T-helper 17 cell (primary cell): ENCODE data around the gene CFAP157. TPM values are rescaled to one million over a fixed set of nuclear protein-coding genes. Genes with fewer than 3 reads are reported as not detected.

Experiments
- ATAC-seq: fragments of 150-1000 bp; cut with Tn5 transposase; 2 replicates; pipeline ENCODE4 v1.10.0; 2021; ENCODE audit warnings: mild to moderate bottlenecking, moderate library complexity
- DNase-seq, 3 donors: peaks; one replicate each; pipeline versions ENCODE4 v3.0.0 to v3.0.0-alpha.2; 2020 to 2021
- H3K9me3 ChIP-seq: one replicate; pipeline ENCODE4 v1.7.0; 2013; ENCODE audit warnings: low read length, mild to moderate bottlenecking; ENCODE audit not compliant: control insufficient read depth, poor library complexity, severe bottlenecking
- H3K27ac Mint-ChIP-seq: one replicate; pipeline ENCODE4 v1.8.0; 2022; ENCODE audit warnings: mild to moderate bottlenecking, moderate library complexity, mixed read lengths
- H3K27me3 Mint-ChIP-seq: one replicate; pipeline ENCODE4 v1.8.0; 2022; ENCODE audit warnings: mixed read lengths
- H3K36me3 Mint-ChIP-seq: one replicate; pipeline ENCODE4 v1.8.0; 2022; ENCODE audit warnings: low read depth, mixed read lengths
- H3K4me1 Mint-ChIP-seq: one replicate; pipeline ENCODE4 v1.8.0; 2022; ENCODE audit warnings: mild to moderate bottlenecking, mixed read lengths
- H3K4me3 Mint-ChIP-seq: one replicate; pipeline ENCODE4 v1.8.0; 2022; ENCODE audit warnings: mild to moderate bottlenecking, moderate library complexity, mixed read lengths
- total RNA-seq, 4 donors: library from RNA in 2 of 4; stranded (reverse) in 2 of 4; gene quantifications; one replicate each; pipeline ENCODE4 v1.2.3 and lab custom pipeline; 2022 to 2026

CFAP157 gene
- total RNA-seq, 2 donors from 2014 or later: 0.27 TPM; not detected in 1

GRCh38 chr9:127726871-127727270 lies 20.1 kb downstream of the CFAP157 start:
- Mint-ChIP-seq H3K4me3 (no peak overlapping the region), H3K4me1 (peaks cover 2% of the 10 kb centered on the region), H3K27me3 (peaks cover 6% of the 10 kb centered on the region), H3K27ac (no peak overlapping the region), H3K36me3 (no peaks in the 10 kb centered on the region)
- no peak for ATAC-seq
- DNase-seq: no peak
- H3K9me3 ChIP-seq: no peaks in the 10 kb centered on the region

- H3K36me3 Mint-ChIP-seq: no peaks in the 10 kb centered on the region
- no peak for ATAC-seq
- no peak overlapping the region for H3K4me3 Mint-ChIP-seq
- DNase-seq: no peak
- H3K27me3 Mint-ChIP-seq: peaks cover 4% of the 10 kb centered on the region
- peaks cover 9% of the 10 kb centered on the region for H3K4me1 Mint-ChIP-seq
- H3K27ac Mint-ChIP-seq: peak overlapping the region; percentile 16
- H3K9me3 ChIP-seq: no peaks in the 10 kb centered on the region
Observed at GRCh38 chr9:127728808-127729207, 22.0 kb downstream of the CFAP157 start.

- DNase-seq (no peak), ATAC-seq (no peak)
- H3K27me3 Mint-ChIP-seq: no peaks in the 10 kb centered on the region
- H3K27ac Mint-ChIP-seq: no peak overlapping the region
- H3K4me1 Mint-ChIP-seq: peaks cover 12% of the 10 kb centered on the region
- H3K4me3 Mint-ChIP-seq: no peak overlapping the region
- H3K9me3 ChIP-seq: no peaks in the 10 kb centered on the region
- no peaks in the 10 kb centered on the region for H3K36me3 Mint-ChIP-seq
Observed at GRCh38 chr9:127729522-127730256, 22.9 kb downstream of the CFAP157 start.

GRCh38 chr9:127730262-127730661 lies 23.5 kb downstream of the CFAP157 start:
- no peaks in the 10 kb centered on the region for H3K9me3 ChIP-seq
- ATAC-seq (no peak), DNase-seq (no peak)
- Mint-ChIP-seq H3K4me1 (peaks cover 13% of the 10 kb centered on the region), H3K27ac (no peak overlapping the region), H3K4me3 (no peak overlapping the region), H3K36me3 (no peaks in the 10 kb centered on the region), H3K27me3 (no peaks in the 10 kb centered on the region)

- H3K9me3 ChIP-seq: no peaks in the 10 kb centered on the region
- no peaks in the 10 kb centered on the region for H3K36me3 Mint-ChIP-seq
- peak overlapping the region; percentile 43 for H3K27ac Mint-ChIP-seq
- no peaks in the 10 kb centered on the region for H3K27me3 Mint-ChIP-seq
- no peak for ATAC-seq
- H3K4me3 Mint-ChIP-seq: no peak overlapping the region
- DNase-seq: no peak
- H3K4me1 Mint-ChIP-seq: peaks cover 14% of the 10 kb centered on the region
Observed at GRCh38 chr9:127730799-127731410, 24.1 kb downstream of the CFAP157 start.

- ATAC-seq: no peak
- H3K27ac Mint-ChIP-seq: peak overlapping the region; percentile 43
Observed at GRCh38 chr9:127731938-127732337, 25.1 kb downstream of the CFAP157 start.

GRCh38 chr9:127732444-127732843 lies 25.7 kb downstream of the CFAP157 start:
- Mint-ChIP-seq H3K4me3 (no peak overlapping the region), H3K27ac (no peak overlapping the region), H3K27me3 (no peaks in the 10 kb centered on the region), H3K4me1 (peaks cover 14% of the 10 kb centered on the region), H3K36me3 (no peaks in the 10 kb centered on the region)
- no peak for DNase-seq
- H3K9me3 ChIP-seq: no peaks in the 10 kb centered on the region
- ATAC-seq: no peak

More at GRCh38 chr9:127731938-127732337, 25.1 kb downstream of the CFAP157 start:
- Mint-ChIP-seq H3K27me3 (no peaks in the 10 kb centered on the region), H3K4me1 (peaks cover 14% of the 10 kb centered on the region), H3K4me3 (no peak overlapping the region), H3K36me3 (no peaks in the 10 kb centered on the region)
- DNase-seq: no peak
- no peaks in the 10 kb centered on the region for H3K9me3 ChIP-seq

GRCh38 chr9:127733614-127734013 lies 26.8 kb downstream of the CFAP157 start:
- Mint-ChIP-seq H3K4me1 (peaks cover 14% of the 10 kb centered on the region), H3K4me3 (peak overlapping the region; percentile 25), H3K27ac (peak overlapping the region; percentile 37), H3K36me3 (peaks cover 3% of the 10 kb centered on the region), H3K27me3 (no peaks in the 10 kb centered on the region)
- no peaks in the 10 kb centered on the region for H3K9me3 ChIP-seq
- DNase-seq: no peak
- ATAC-seq: no peak

- H3K9me3 ChIP-seq: no peaks in the 10 kb centered on the region
- Mint-ChIP-seq H3K27me3 (no peaks in the 10 kb centered on the region), H3K4me1 (peaks cover 14% of the 10 kb centered on the region), H3K36me3 (peaks cover 3% of the 10 kb centered on the region), H3K27ac (peak overlapping the region; percentile 37), H3K4me3 (peak overlapping the region; percentile 94)
- ATAC-seq (no peak), DNase-seq (no peak)
Observed at GRCh38 chr9:127734247-127734746, 27.5 kb downstream of the CFAP157 start.

- H3K4me3 Mint-ChIP-seq: peak within 1 kb of the TSS; percentile 94
- no peaks in the 10 kb centered on the region for H3K27me3 Mint-ChIP-seq
- peak; percentile 98 to 99 (median 99) for DNase-seq
- no peaks in the 10 kb centered on the region for H3K9me3 ChIP-seq
- H3K27ac Mint-ChIP-seq: peak within 1 kb of the TSS; percentile 95
- H3K4me1 Mint-ChIP-seq: peaks cover 13% of the 10 kb centered on the region
- peak; percentile 94 for ATAC-seq
- H3K36me3 Mint-ChIP-seq: peaks cover 3% of the 10 kb centered on the region
Observed at GRCh38 chr9:127734747-127735529, 28.1 kb downstream of the CFAP157 start, which contains the start of gene TOR2A. TSS of gene TOR2A (minus strand) at chr9:127735294. CDS start at chr9:127735270, 24 bp downstream.

GRCh38 chr9:127735530-127736185 lies 28.9 kb downstream of the CFAP157 start:
- Mint-ChIP-seq H3K27me3 (no peaks in the 10 kb centered on the region), H3K36me3 (peaks cover 3% of the 10 kb centered on the region), H3K4me3 (peak overlapping the region; percentile 94), H3K4me1 (peaks cover 12% of the 10 kb centered on the region), H3K27ac (peak overlapping the region; percentile 95)
- no peak for ATAC-seq
- H3K9me3 ChIP-seq: no peaks in the 10 kb centered on the region
- no peak for DNase-seq

- ATAC-seq: no peak
- no peak for DNase-seq
- H3K27me3 Mint-ChIP-seq: no peaks in the 10 kb centered on the region
- no peak overlapping the region for H3K4me3 Mint-ChIP-seq
- no peaks in the 10 kb centered on the region for H3K9me3 ChIP-seq
- peaks cover 6% of the 10 kb centered on the region for H3K4me1 Mint-ChIP-seq
- peaks cover 5% of the 10 kb centered on the region for H3K36me3 Mint-ChIP-seq
- peak overlapping the region; percentile 95 for H3K27ac Mint-ChIP-seq
Observed at GRCh38 chr9:127738666-127739065, 31.9 kb downstream of the CFAP157 start.
